Fibroblast of skin of left biceps (primary cell): ENCODE data around the gene AFAP1L2.

Experiments
- DNase-seq, 2 experiments: peaks; one replicate each; pipeline ENCODE4 v3.0.0-alpha.2; 2013; ENCODE audit warnings: low read depth in 2 of 2

The AFAP1L2 gene

GRCh38 chr10:114310346-114310745, 94.0 kb downstream of the AFAP1L2 start:
- DNase-seq = no peak

DNA sequence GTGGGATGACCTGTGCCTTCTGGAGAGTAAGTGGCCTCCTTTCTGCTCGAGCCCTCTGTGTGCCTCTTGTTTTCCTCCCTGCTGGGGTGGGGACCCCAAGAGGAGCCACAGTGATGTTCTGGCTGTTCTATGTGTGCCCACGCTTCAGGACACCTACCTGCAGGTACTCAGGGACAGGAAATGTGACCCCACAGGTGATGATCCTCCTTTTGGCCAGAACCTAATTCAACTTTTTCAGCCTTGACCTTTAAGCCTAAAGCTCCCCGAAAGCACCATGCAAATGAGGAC, 95.0 kb downstream of the AFAP1L2 start:
- DNase-seq = no peak

GRCh38 chr10:114308531-114309363, 95.6 kb downstream of the AFAP1L2 start:
- DNase-seq = no peak

GRCh38 chr10:114307731-114308130, 96.6 kb downstream of the AFAP1L2 start:
- no peak for DNase-seq

DNA sequence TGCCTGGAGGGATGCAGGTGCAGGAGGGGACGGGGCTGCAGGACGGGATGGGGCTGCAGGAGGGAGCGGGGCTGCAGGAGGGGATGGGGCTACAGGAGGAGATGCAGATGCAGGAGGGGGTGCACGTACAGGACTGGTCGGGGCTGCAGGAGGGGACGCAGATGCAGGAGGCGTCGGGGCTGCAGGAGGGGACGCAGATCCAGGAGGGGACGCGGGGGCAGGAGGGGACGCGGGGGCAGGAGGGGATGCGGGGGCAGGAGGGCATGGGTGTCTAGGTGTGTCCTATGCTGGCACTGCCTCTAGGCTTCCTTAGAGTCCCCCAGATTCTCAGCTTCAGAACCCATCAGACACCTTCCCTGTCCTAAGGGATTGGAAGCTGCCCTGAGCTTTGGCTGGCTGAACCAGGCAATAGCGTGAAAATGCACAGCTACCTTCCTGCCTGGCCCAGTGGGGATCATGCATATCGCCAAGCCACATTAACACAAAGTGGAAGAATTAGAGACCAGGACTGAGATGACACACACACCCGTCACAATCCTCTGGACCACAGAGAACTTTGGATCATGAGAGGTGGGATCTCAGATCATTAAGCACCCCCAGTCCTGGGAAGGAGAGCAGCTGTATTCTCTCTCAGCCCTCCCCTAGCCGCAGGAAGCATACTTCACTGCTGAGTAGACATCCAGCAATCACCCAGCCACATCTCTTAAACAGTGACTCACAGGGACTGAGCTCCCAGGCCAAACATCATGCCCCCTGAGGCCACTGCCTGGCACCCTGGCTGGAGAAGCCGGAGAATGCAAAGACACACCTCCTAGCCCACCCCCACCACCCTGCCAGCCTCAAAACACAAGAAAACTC, 98.0 kb downstream of the AFAP1L2 start:
- DNase-seq = peak; percentile 54 to 62

- no peak for DNase-seq
Measured at GRCh38 chr10:114305521-114305925, 98.8 kb downstream of the AFAP1L2 start.

- DNase-seq = no peak
Measured at GRCh38 chr10:114304571-114305421, 99.5 kb downstream of the AFAP1L2 start.

DNA sequence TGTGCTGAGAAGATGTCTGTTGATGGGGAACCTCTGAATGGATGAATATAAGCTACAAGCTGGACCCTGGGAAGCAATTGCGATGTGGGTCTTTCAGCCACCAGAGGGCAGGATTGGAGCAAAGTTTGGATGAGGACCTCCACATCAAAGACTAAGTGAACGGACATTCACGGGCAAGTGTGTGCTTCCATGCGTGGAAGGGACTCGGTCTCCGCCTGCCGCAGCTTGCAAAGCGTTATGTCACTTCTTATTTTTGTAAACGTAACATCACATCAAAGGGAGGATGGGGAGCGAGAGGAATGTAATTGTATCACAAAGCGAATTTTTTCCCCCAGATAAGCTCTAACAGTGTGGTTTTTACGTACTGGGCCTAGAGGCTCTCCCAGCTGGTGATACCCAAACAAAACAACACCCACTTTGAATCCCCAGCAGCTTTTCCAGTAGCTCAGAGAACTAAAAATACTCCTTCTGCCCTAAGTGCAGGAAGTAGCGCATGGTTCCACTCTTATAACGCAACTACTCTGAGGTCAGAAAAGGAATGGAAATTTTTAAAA, 100.2 kb downstream of the AFAP1L2 start:
- DNase-seq = peak; percentile 36 to 37

DNA sequence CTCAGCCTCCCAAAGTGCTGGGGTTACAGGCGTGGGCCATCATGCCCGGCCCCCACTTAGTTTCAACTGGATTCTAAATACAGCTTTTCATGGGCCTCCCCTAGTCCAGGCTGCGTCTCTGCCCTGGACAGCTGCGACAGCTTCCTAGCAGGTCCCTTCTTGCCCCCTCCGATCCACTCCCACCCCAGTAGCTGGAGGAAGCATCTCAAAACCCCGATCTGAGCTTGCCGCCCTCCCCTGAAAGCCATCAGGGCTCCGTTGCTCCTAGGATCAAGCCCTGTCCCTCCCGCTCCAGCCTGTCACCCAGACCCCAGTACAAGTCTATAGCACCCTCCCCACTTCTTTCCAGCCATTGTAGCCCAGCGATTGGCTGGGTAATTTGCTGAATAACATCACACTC, 100.7 kb downstream of the AFAP1L2 start:
- no peak for DNase-seq

DNA sequence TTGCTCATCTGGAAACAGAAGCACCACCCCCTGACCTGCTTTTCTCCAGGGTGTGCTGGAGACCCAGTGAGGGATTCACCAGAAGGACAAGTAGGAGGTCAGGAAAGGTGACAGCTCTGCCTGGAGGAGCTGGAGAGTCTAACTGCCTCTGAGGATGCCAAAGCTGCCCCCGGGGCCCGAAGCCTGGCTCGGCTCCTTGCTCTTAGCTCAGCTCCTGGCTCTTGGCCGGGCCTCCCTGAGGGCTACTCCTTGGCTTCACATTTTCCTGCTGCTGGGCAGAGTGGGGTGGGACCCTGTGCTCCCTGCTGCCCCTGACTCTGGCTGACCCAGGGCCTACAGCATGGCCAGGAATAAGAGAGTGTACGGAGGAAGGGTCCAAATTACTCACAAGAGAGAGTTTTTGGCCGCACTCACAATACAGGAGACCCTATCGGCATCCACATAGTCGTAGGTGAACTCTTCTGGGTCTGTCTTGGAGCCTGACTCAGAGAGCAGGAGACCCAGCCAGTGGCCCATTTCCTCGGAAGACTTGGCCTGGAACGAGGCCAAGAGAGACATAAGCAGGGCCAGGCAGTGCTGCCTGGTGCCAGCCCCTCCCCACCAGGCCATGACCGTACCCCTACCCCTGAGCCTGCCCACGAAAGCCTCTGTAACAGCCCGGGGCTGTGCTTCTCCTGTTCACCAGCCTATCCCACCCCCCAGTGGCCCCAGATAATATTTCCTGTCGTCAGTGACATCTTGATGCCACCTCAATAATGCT, 102.2 kb downstream of the AFAP1L2 start:
- no peak for DNase-seq

- no peak for DNase-seq
Measured at GRCh38 chr10:114301177-114301576, 103.1 kb downstream of the AFAP1L2 start.

DNA sequence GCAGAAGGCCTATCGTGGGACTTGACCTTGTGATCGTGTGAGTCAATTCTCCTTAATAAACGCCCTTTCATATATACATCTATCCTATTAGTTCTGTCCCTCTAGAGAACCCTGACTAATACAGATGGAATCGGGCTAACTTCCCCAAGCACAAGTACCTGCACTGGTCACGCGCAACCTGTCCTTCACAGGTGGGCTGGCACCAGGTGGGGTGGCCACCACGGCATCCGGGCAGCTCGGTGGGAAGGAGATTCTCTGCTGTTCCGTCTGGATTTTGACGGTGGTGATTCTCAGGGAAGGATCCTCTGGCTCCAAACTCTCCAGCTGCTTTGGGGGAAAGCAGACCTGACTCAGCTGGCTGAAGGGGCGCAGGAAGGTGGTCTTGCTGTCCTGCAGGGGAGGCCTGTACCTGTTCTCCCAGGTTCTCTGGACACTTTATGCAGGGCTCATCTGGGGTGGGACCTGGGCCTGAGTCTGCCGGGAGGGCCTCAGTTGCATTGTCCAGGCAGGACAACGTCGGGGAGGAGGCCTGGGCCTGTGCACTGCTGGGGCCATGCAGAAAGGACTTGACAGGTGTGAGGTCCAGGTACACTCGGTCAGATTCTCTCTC, 104.2 kb downstream of the AFAP1L2 start:
- DNase-seq = no peak

DNA sequence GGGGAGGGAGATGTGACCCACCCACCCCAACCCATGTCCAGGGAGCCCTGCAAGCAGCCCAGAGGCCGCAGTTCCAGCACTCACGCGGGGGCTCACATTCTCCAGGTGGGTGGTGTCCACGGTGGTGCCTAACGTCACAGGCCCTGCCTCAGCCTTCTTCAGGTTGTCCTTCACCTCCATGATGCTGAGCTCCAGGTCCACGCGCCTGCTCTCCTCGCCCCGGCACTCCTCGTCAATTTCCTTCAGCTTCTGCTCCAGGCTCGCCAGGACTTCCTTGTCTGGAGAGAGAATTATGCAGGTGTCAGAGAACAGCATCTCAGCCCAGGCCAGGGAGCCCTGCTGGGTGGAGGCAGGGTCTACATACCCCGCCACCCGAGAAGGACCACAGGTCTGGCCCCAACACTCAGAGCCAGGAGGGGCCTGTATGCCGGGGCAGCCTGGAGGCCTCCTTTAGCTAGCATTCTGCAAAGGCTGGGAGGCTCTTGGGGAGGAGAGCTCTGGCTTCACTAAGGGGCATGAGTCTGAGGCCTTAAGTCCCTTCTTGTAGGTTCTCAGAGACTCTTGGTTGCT, 107.1 kb downstream of the AFAP1L2 start:
- no peak for DNase-seq

- DNase-seq = no peak
Measured at GRCh38 chr10:114295393-114295792, 108.9 kb downstream of the AFAP1L2 start.

GRCh38 chr10:114294549-114294948, 109.8 kb downstream of the AFAP1L2 start:
- DNase-seq = no peak

GRCh38 chr10:114293075-114293474, 111.2 kb downstream of the AFAP1L2 start:
- no peak for DNase-seq

- no peak for DNase-seq
Measured at GRCh38 chr10:114291516-114291915, 112.8 kb downstream of the AFAP1L2 start.

DNA sequence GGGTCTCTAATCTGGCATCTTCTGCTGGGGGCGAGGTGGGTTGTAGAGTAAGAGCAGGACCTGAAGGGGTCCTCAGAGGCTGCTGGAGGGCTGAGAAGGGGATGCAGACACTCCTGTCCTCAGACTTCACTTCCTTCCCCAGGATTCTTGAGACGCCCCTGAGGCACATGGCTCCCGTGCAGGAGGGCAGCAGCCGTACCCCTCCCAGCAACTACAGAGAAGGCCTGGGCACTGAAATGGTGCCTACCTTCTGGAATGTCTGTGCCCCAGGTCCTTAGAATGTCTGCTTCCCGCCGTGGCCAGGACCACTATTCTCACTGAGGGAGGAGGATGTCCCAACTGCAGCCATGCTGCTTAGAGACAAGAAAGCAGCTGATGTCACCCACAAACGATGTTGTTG, 113.2 kb downstream of the AFAP1L2 start:
- DNase-seq = no peak

- DNase-seq = no peak
Measured at GRCh38 chr10:114290038-114290437, 114.3 kb downstream of the AFAP1L2 start.

GRCh38 chr10:114289096-114289436, 115.2 kb downstream of the AFAP1L2 start:
- no peak for DNase-seq
